Measurements from ENCODE around the gene LRRC2. TPM values are rescaled to one million over a fixed set of nuclear protein-coding genes. Genes with fewer than 3 reads are reported as not detected.
"Not testable (repeated sequence)": the region's sequence is repeated elsewhere in the genome, so short reads cannot be mapped to it uniquely, and the experiment has no call there.

The LRRC2 gene
- total and polyA plus RNA-seq, 2 donors (not counting 1 experiment from before 2014, with no cell fraction given): 3.8 to 6.0 TPM

DNA sequence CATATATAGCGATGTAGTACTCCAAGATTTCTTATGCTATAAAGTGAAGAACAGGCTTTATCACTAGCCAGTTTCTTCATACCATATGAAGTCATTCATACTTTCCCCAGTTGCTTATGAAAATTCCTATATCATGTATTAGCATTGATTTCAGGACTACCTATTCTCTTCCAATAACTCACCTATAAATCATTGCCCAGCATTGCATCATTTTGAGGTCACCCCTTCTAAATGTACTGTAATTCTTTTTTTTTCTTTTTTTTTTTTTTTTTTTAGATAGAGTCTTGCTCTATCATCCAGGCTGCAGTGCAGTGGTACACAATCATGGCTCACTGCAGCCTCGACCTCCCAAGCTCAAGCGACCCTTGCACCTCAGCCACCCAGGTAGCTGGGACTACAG lies 41.3 kb downstream of the LRRC2 start:
- H3K36me3 ChIP-seq (ENCODE audit: control insufficient read depth, insufficient read depth, low read length): no peaks in the 10 kb centered on the region
- no peak overlapping the region for H3K4me2 ChIP-seq (ENCODE audit: extremely low read depth, insufficient read depth, low read length)
- H3K9ac ChIP-seq (ENCODE audit: insufficient read depth, low read length): no peak overlapping the region
- no peak for TF ChIP-seq CTCF (conservative IDR thresholded peaks at IDR 0.05 in 1 of 2, IDR thresholded peaks at IDR 0.05 in 1 of 2; ENCODE audit: low read depth in 1 of 2, low read length in 2 of 2)
- no peak for TF ChIP-seq EZH2 (IDR thresholded peaks at IDR 0.05; ENCODE audit: low read length, missing control alignments)
- H2AFZ ChIP-seq (ENCODE audit: low read length): no peak overlapping the region
- H4K20me1 ChIP-seq (ENCODE audit: control insufficient read depth, extremely low read depth, insufficient read depth, low read length): no peaks in the 10 kb centered on the region
- H3K27me3 ChIP-seq (ENCODE audit: control insufficient read depth, insufficient read depth, low read length): no peaks in the 10 kb centered on the region
- H3K4me3 ChIP-seq (replicated peaks in 1 of 4; ENCODE audit: control extremely low read depth in 1 of 4, insufficient read depth in 1 of 4, low read depth in 3 of 4, low read length in 4 of 4): no peak overlapping the region
- no peak overlapping the region for H3K27ac ChIP-seq (ENCODE audit: insufficient read depth, low read length)
- DNase-seq (ENCODE audit: low read depth in 2 of 2): no peak
- no peaks in the 10 kb centered on the region for H3K9me3 ChIP-seq (ENCODE audit: control insufficient read depth, insufficient read depth, low read depth, low read length)
- no peaks in the 10 kb centered on the region for H3K79me2 ChIP-seq (ENCODE audit: control insufficient read depth, insufficient read depth, low read length)
- no peaks in the 10 kb centered on the region for H3K4me1 ChIP-seq (ENCODE audit: control insufficient read depth, extremely low read depth, insufficient read depth, low read length)

DNA sequence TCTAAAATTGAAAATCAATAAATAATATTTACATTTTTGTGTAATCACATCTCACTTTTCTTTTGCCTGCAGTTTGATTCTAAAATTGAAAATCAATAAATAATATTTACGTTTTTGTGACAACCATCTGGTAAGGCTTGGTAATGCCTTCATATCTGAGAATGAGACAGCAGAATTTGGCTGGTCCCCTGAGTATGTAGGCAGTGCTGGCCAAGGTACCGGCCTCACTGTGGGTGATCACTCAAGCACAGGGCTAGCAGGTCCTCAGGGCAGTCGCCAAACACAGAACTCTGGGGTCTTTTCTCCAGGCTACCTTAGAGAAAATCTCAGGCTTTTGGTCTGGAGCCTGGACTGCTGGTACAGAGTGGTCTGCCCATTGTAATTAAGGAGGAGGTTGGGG lies 42.1 kb downstream of the LRRC2 start:
- no peak for DNase-seq (ENCODE audit: low read depth in 2 of 2)

GRCh38 chr3:46523556-46523955 lies 42.5 kb downstream of the LRRC2 start:
- H2AFZ ChIP-seq (ENCODE audit: low read length): no peak overlapping the region
- TF ChIP-seq EZH2 (IDR thresholded peaks at IDR 0.05; ENCODE audit: low read length, missing control alignments): no peak
- TF ChIP-seq CTCF (conservative IDR thresholded peaks at IDR 0.05 in 1 of 2, IDR thresholded peaks at IDR 0.05 in 1 of 2; ENCODE audit: low read depth in 1 of 2, low read length in 2 of 2): no peak

More for the DNA sequence above, 42.1 kb downstream of the LRRC2 start:
- no peaks in the 10 kb centered on the region for H3K27me3 ChIP-seq (ENCODE audit: control insufficient read depth, insufficient read depth, low read length)
- H3K4me3 ChIP-seq (replicated peaks in 1 of 4; ENCODE audit: control extremely low read depth in 1 of 4, insufficient read depth in 1 of 4, low read depth in 3 of 4, low read length in 4 of 4): no peak overlapping the region
- H2AFZ ChIP-seq (ENCODE audit: low read length): no peak overlapping the region
- H3K9me3 ChIP-seq (ENCODE audit: control insufficient read depth, insufficient read depth, low read depth, low read length): no peaks in the 10 kb centered on the region
- TF ChIP-seq CTCF (conservative IDR thresholded peaks at IDR 0.05 in 1 of 2, IDR thresholded peaks at IDR 0.05 in 1 of 2; ENCODE audit: low read depth in 1 of 2, low read length in 2 of 2) (no peak), EZH2 (IDR thresholded peaks at IDR 0.05; ENCODE audit: low read length, missing control alignments) (no peak)
- H3K4me1 ChIP-seq (ENCODE audit: control insufficient read depth, extremely low read depth, insufficient read depth, low read length): no peaks in the 10 kb centered on the region
- no peaks in the 10 kb centered on the region for H3K79me2 ChIP-seq (ENCODE audit: control insufficient read depth, insufficient read depth, low read length)
- no peak overlapping the region for H3K4me2 ChIP-seq (ENCODE audit: extremely low read depth, insufficient read depth, low read length)
- H3K36me3 ChIP-seq (ENCODE audit: control insufficient read depth, insufficient read depth, low read length): no peaks in the 10 kb centered on the region
- no peak overlapping the region for H3K27ac ChIP-seq (ENCODE audit: insufficient read depth, low read length)
- no peak overlapping the region for H3K9ac ChIP-seq (ENCODE audit: insufficient read depth, low read length)
- no peaks in the 10 kb centered on the region for H4K20me1 ChIP-seq (ENCODE audit: control insufficient read depth, extremely low read depth, insufficient read depth, low read length)

DNA sequence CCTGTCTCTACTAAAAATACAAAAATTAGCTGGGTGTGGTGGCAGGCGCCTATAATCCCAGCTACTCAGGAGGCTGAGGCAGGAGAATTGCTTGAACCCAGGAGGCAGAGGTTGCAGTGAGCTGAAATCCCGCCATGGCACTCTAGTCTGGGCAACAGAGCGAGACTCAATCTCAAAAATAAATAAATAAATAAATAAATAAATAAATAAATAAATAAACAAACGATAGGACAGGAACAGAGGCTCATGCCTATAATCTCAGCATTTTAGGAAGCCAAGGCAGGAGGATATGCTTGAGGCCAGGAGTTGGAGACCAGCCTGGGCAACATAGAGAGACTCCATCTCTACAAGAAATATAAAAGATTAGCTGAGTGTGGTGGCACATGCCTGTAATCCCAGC lies 43.9 kb downstream of the LRRC2 start:
- not testable (repeated sequence) for H4K20me1 ChIP-seq (ENCODE audit: control insufficient read depth, extremely low read depth, insufficient read depth, low read length); H3K4me1 ChIP-seq (ENCODE audit: control insufficient read depth, extremely low read depth, insufficient read depth, low read length); H3K27me3 ChIP-seq (ENCODE audit: control insufficient read depth, insufficient read depth, low read length); H3K4me3 ChIP-seq (replicated peaks in 1 of 4; ENCODE audit: control extremely low read depth in 1 of 4, insufficient read depth in 1 of 4, low read depth in 3 of 4, low read length in 4 of 4); H3K27ac ChIP-seq (ENCODE audit: insufficient read depth, low read length); H3K36me3 ChIP-seq (ENCODE audit: control insufficient read depth, insufficient read depth, low read length); DNase-seq (ENCODE audit: low read depth in 2 of 2); H3K9me3 ChIP-seq (ENCODE audit: control insufficient read depth, insufficient read depth, low read depth, low read length); H3K4me2 ChIP-seq (ENCODE audit: extremely low read depth, insufficient read depth, low read length); H2AFZ ChIP-seq (ENCODE audit: low read length); H3K9ac ChIP-seq (ENCODE audit: insufficient read depth, low read length); H3K79me2 ChIP-seq (ENCODE audit: control insufficient read depth, insufficient read depth, low read length)

More at GRCh38 chr3:46523556-46523955, 42.5 kb downstream of the LRRC2 start:
- no peaks in the 10 kb centered on the region for H3K36me3 ChIP-seq (ENCODE audit: control insufficient read depth, insufficient read depth, low read length)
- no peak overlapping the region for H3K27ac ChIP-seq (ENCODE audit: insufficient read depth, low read length)
- H3K9ac ChIP-seq (ENCODE audit: insufficient read depth, low read length): no peak overlapping the region
- no peaks in the 10 kb centered on the region for H3K4me1 ChIP-seq (ENCODE audit: control insufficient read depth, extremely low read depth, insufficient read depth, low read length)
- H3K4me3 ChIP-seq (replicated peaks in 1 of 4; ENCODE audit: control extremely low read depth in 1 of 4, insufficient read depth in 1 of 4, low read depth in 3 of 4, low read length in 4 of 4): no peak overlapping the region
- no peaks in the 10 kb centered on the region for H3K79me2 ChIP-seq (ENCODE audit: control insufficient read depth, insufficient read depth, low read length)
- no peaks in the 10 kb centered on the region for H4K20me1 ChIP-seq (ENCODE audit: control insufficient read depth, extremely low read depth, insufficient read depth, low read length)
- no peak overlapping the region for H3K4me2 ChIP-seq (ENCODE audit: extremely low read depth, insufficient read depth, low read length)
- H3K9me3 ChIP-seq (ENCODE audit: control insufficient read depth, insufficient read depth, low read depth, low read length): no peaks in the 10 kb centered on the region
- DNase-seq (ENCODE audit: low read depth in 2 of 2): no peak
- no peaks in the 10 kb centered on the region for H3K27me3 ChIP-seq (ENCODE audit: control insufficient read depth, insufficient read depth, low read length)
